ENCODE results near the gene SERPINA4.
A peak's percentile ranks its signal among the peaks of the same experiment; 100 is the strongest.

The SERPINA4 gene

GRCh38 chr14:94560751-94561655 is at the start of gene SERPINA4:
Gene SERPINA4, plus strand, starts transcription at chr14:94561442. Its CDS starts 2,041 bp downstream, at chr14:94563483.
- DNase-seq (ENCODE audit: low read depth) = no peak

GRCh38 chr14:94514351-94514750 is 46.9 kb upstream of the SERPINA4 start:
- DNase-seq (ENCODE audit: low read depth) = no peak

GRCh38 chr14:94515426-94515825 is 45.8 kb upstream of the SERPINA4 start:
- no peak for DNase-seq (ENCODE audit: low read depth)

- no peak for DNase-seq (ENCODE audit: low read depth)
Observed at GRCh38 chr14:94515856-94516255, 45.4 kb upstream of the SERPINA4 start.

- DNase-seq (ENCODE audit: low read depth) = no peak
Observed at GRCh38 chr14:94517248-94517640, 44.0 kb upstream of the SERPINA4 start.

GRCh38 chr14:94517641-94518257 is 43.5 kb upstream of the SERPINA4 start:
- no peak for DNase-seq (ENCODE audit: low read depth)

GRCh38 chr14:94521375-94522114 is 39.7 kb upstream of the SERPINA4 start:
- no peak for DNase-seq (ENCODE audit: low read depth)

GRCh38 chr14:94522115-94522724 is 39.0 kb upstream of the SERPINA4 start:
- no peak for DNase-seq (ENCODE audit: low read depth)

- no peak for DNase-seq (ENCODE audit: low read depth)
Observed at GRCh38 chr14:94523265-94523664, 38.0 kb upstream of the SERPINA4 start.

GRCh38 chr14:94524093-94524492 is 37.1 kb upstream of the SERPINA4 start:
- no peak for DNase-seq (ENCODE audit: low read depth)

GRCh38 chr14:94531187-94531586 is 30.1 kb upstream of the SERPINA4 start:
- DNase-seq (ENCODE audit: low read depth) = no peak

- DNase-seq (ENCODE audit: low read depth) = peak; percentile 28
Observed at GRCh38 chr14:94532447-94532846, 28.8 kb upstream of the SERPINA4 start.

- no peak for DNase-seq (ENCODE audit: low read depth)
Observed at GRCh38 chr14:94535506-94535905, 25.7 kb upstream of the SERPINA4 start.

- DNase-seq (ENCODE audit: low read depth) = peak; percentile 38
Observed at GRCh38 chr14:94536836-94537235, 24.4 kb upstream of the SERPINA4 start.

- no peak for DNase-seq (ENCODE audit: low read depth)
Observed at GRCh38 chr14:94538070-94538740, 23.0 kb upstream of the SERPINA4 start.

- no peak for DNase-seq (ENCODE audit: low read depth)
Observed at GRCh38 chr14:94539181-94539580, 22.1 kb upstream of the SERPINA4 start.

- peak; percentile 19 for DNase-seq (ENCODE audit: low read depth)
Observed at GRCh38 chr14:94540031-94540794, 21.0 kb upstream of the SERPINA4 start.

GRCh38 chr14:94541234-94541975 is 19.8 kb upstream of the SERPINA4 start:
- DNase-seq (ENCODE audit: low read depth) = no peak

GRCh38 chr14:94542111-94542810 is 19.0 kb upstream of the SERPINA4 start:
- peak; percentile 64 for DNase-seq (ENCODE audit: low read depth)
